ENCODE results near the gene C19orf67.
"Not testable (repeated sequence)": the region's sequence is repeated elsewhere in the genome, so short reads cannot be mapped to it uniquely, and the experiment has no call there.

C19orf67 gene

GRCh38 chr19:14050512-14050911 is 35.1 kb downstream of the C19orf67 start:
- Mint-ChIP-seq H3K9me3 (no peaks in the 10 kb centered on the region), H3K27me3 (ENCODE audit: low read depth, poor library complexity) (peaks cover 33% of the 10 kb centered on the region), H3K4me3 (no peak overlapping the region), H3K36me3 (ENCODE audit: low read depth) (peaks cover 5% of the 10 kb centered on the region), H3K4me1 (peaks cover 10% of the 10 kb centered on the region), H3K27ac (no peak overlapping the region)
- no peak for TF ChIP-seq CTCF (IDR thresholded peaks at IDR 0.05)
- no peak for DNase-seq

- peak; percentile 66 for DNase-seq
- peaks cover 14% of the 10 kb centered on the region for H3K27me3 Mint-ChIP-seq (ENCODE audit: low read depth, poor library complexity)
- peak; percentile 64 for TF ChIP-seq CTCF (IDR thresholded peaks at IDR 0.05)
Measured at GRCh38 chr19:14048443-14049153, 37.0 kb downstream of the C19orf67 start.

GRCh38 chr19:14047866-14048265 is 37.7 kb downstream of the C19orf67 start:
- H3K27ac Mint-ChIP-seq; H3K36me3 Mint-ChIP-seq (ENCODE audit: low read depth); DNase-seq; H3K4me3 Mint-ChIP-seq; H3K9me3 Mint-ChIP-seq: not testable (repeated sequence)
- Mint-ChIP-seq H3K4me1 (peaks cover 14% of the 10 kb centered on the region), H3K27me3 (ENCODE audit: low read depth, poor library complexity) (peaks cover 11% of the 10 kb centered on the region)

More at GRCh38 chr19:14048443-14049153, 37.0 kb downstream of the C19orf67 start:
- H3K27ac Mint-ChIP-seq, result no peak overlapping the region
- H3K4me3 Mint-ChIP-seq, result no peak overlapping the region
- H3K4me1 Mint-ChIP-seq, result peaks cover 10% of the 10 kb centered on the region
- H3K9me3 Mint-ChIP-seq, result no peaks in the 10 kb centered on the region
- H3K36me3 Mint-ChIP-seq (ENCODE audit: low read depth), result peaks cover 5% of the 10 kb centered on the region

GRCh38 chr19:14042659-14043608 is 42.6 kb downstream of the C19orf67 start:
- Mint-ChIP-seq H3K27ac (peak overlapping the region; percentile 97), H3K4me1 (peaks cover 17% of the 10 kb centered on the region)
- not testable (repeated sequence) for H3K27me3 Mint-ChIP-seq (ENCODE audit: low read depth, poor library complexity); H3K36me3 Mint-ChIP-seq (ENCODE audit: low read depth); H3K9me3 Mint-ChIP-seq; H3K4me3 Mint-ChIP-seq
- TF ChIP-seq CTCF (IDR thresholded peaks at IDR 0.05), result peak; percentile 37
- DNase-seq, result peak; percentile 45

GRCh38 chr19:14039181-14039580 is 46.4 kb downstream of the C19orf67 start:
- no peak for TF ChIP-seq CTCF (IDR thresholded peaks at IDR 0.05)
- H3K27me3 Mint-ChIP-seq (ENCODE audit: low read depth, poor library complexity), result peaks cover 6% of the 10 kb centered on the region
- H3K36me3 Mint-ChIP-seq (ENCODE audit: low read depth), result no peaks in the 10 kb centered on the region
- H3K27ac Mint-ChIP-seq, result no peak overlapping the region
- H3K4me3 Mint-ChIP-seq, result no peak overlapping the region
- no peak for DNase-seq
- peaks cover 7% of the 10 kb centered on the region for H3K4me1 Mint-ChIP-seq
- H3K9me3 Mint-ChIP-seq, result no peaks in the 10 kb centered on the region

- no peaks in the 10 kb centered on the region for H3K36me3 Mint-ChIP-seq (ENCODE audit: low read depth)
- H3K4me3 Mint-ChIP-seq, result no peak overlapping the region
- peaks cover 7% of the 10 kb centered on the region for H3K4me1 Mint-ChIP-seq
- TF ChIP-seq CTCF (IDR thresholded peaks at IDR 0.05), result no peak
- H3K27me3 Mint-ChIP-seq (ENCODE audit: low read depth, poor library complexity), result peaks cover 18% of the 10 kb centered on the region
- H3K9me3 Mint-ChIP-seq, result no peaks in the 10 kb centered on the region
- DNase-seq, result no peak
- H3K27ac Mint-ChIP-seq, result no peak overlapping the region
Measured at GRCh38 chr19:14035706-14036105, 49.9 kb downstream of the C19orf67 start.

GRCh38 chr19:14035159-14035558 is 50.4 kb downstream of the C19orf67 start:
- H3K4me3 Mint-ChIP-seq; DNase-seq; H3K9me3 Mint-ChIP-seq; H3K27ac Mint-ChIP-seq; H3K36me3 Mint-ChIP-seq (ENCODE audit: low read depth); H3K4me1 Mint-ChIP-seq: not testable (repeated sequence)
- H3K27me3 Mint-ChIP-seq (ENCODE audit: low read depth, poor library complexity), result peaks cover 24% of the 10 kb centered on the region

Data from nephron progenitor cell (in vitro differentiated cells).